Hepatocyte (in vitro differentiated cells): Measurements from ENCODE around the gene DUSP2. TPM values are rescaled to one million over a fixed set of nuclear protein-coding genes. Genes with fewer than 3 reads are reported as not detected.

Experiments used
- DNase-seq: peaks from one replicate; pipeline ENCODE4 v3.0.0-alpha.2; 2016; ENCODE audit warnings: low spot score
- H2AFZ ChIP-seq: fragments of 200-600 bp; sonication (generic); 2 replicates; pipeline ENCODE4 v1.6.0; 2016; ENCODE audit warnings: antibody characterized with exemption, mild to moderate bottlenecking
- H3K27ac ChIP-seq: fragments of 200-600 bp; sonication (generic); 2 replicates; pipeline ENCODE4 v1.5.1; 2016; ENCODE audit warnings: mild to moderate bottlenecking
- H3K27me3 ChIP-seq: fragments of 200-600 bp; sonication (generic); 2 replicates; pipeline ENCODE4 v1.6.1; 2016
- H3K36me3 ChIP-seq: fragments of 200-600 bp; sonication (generic); replicated peaks from 2 replicates; pipeline ENCODE4 v1.5.1; 2016; ENCODE audit warnings: low read depth; ENCODE audit not compliant: insufficient read depth
- H3K4me1 ChIP-seq: fragments of 200-600 bp; sonication (generic); 2 replicates; pipeline ENCODE4 v1.5.1; 2016; ENCODE audit warnings: mild to moderate bottlenecking, moderate library complexity; ENCODE audit not compliant: insufficient read depth
- H3K4me2 ChIP-seq: fragments of 200-600 bp; sonication (generic); 2 replicates; pipeline ENCODE4 v1.6.0; 2016
- H3K4me3 ChIP-seq: fragments of 200-600 bp; sonication (generic); 2 replicates; pipeline ENCODE4 v1.5.1; 2016; ENCODE audit warnings: mild to moderate bottlenecking
- H3K79me2 ChIP-seq: fragments of 200-600 bp; sonication (generic); 2 replicates; pipeline ENCODE4 v1.6.0; 2017; ENCODE audit warnings: mild to moderate bottlenecking
- H3K9me2 ChIP-seq: fragments of 200-600 bp; sonication (generic); replicated peaks from 2 replicates; pipeline ENCODE4 v1.6.0; 2017; ENCODE audit warnings: mild to moderate bottlenecking; ENCODE audit not compliant: insufficient read depth
- H3K9me3 ChIP-seq: fragments of 200-600 bp; sonication (generic); 2 replicates; pipeline ENCODE4 v1.5.1; 2016; ENCODE audit warnings: low read depth, mild to moderate bottlenecking
- H4K20me1 ChIP-seq: fragments of 200-600 bp; sonication (generic); 2 replicates; pipeline ENCODE4 v1.6.0; 2016; ENCODE audit warnings: mild to moderate bottlenecking; ENCODE audit not compliant: insufficient read depth, poor library complexity, severe bottlenecking
- CTCF ChIP-seq: fragments of 200-600 bp; sonication (generic); IDR thresholded peaks from 2 replicates; pipeline ENCODE4 v1.5.1; 2016; ENCODE audit warnings: antibody characterized with exemption, mild to moderate bottlenecking; ENCODE audit not compliant: poor library complexity
- EZH2 ChIP-seq: fragments of 200-600 bp; sonication (generic); IDR thresholded peaks from 2 replicates; pipeline ENCODE4 v1.6.1; 2016; ENCODE audit warnings: antibody characterized with exemption, mild to moderate bottlenecking, borderline replicate concordance
- EZH2phosphoT487 ChIP-seq: fragments of 200-600 bp; sonication (generic); IDR thresholded peaks from one replicate; pipeline ENCODE4 v1.6.1; 2018; ENCODE audit warnings: antibody characterized with exemption, mild to moderate bottlenecking, low read depth, moderate library complexity; ENCODE audit not compliant: unreplicated experiment, severe bottlenecking
- WGBS: methylation state at CpG from one replicate; pipeline ENCODE4 v1.1.6; 2016; ENCODE audit warnings: low lambda C conversion rate; ENCODE audit errors: missing lambda C conversion rate; 5-methylcytosine and 5-hydroxymethylcytosine counted together
- polyA plus RNA-seq: library from polyadenylated mRNA; unstranded; fragments of >200 nt; fragmentation: Nextera tagmentation; extraction: Ambion mirVana; gene quantifications from 2 replicates; pipeline ENCODE4 v1.2.1, GENCODE V29; 2016
- total RNA-seq: library from RNA; depleted of rRNA; stranded (reverse); fragments of >200 nt; gene quantifications from 2 replicates; pipeline ENCODE4 v1.2.3, GENCODE V29; 2014

DUSP2 gene
- total and polyA plus RNA-seq, 2 experiments from 2014 or later: 11.3 to 24.0 TPM

GRCh38 chr2:96120091-96120720, 25.0 kb downstream of the DUSP2 start:
- Histone ChIP-seq H3K4me1 (peaks cover 4% of the 10 kb centered on the region), H4K20me1 (no peaks in the 10 kb centered on the region), H3K9me2 (no peaks in the 10 kb centered on the region), H3K9me3 (no peaks in the 10 kb centered on the region), H3K27me3 (peaks cover 19% of the 10 kb centered on the region), H2AFZ (no peak overlapping the region), H3K27ac (no peak overlapping the region), H3K36me3 (no peaks in the 10 kb centered on the region), H3K4me3 (no peak overlapping the region), H3K4me2 (no peak overlapping the region), H3K79me2 (no peaks in the 10 kb centered on the region)
- 63% methylated on average over 9 of the region's 11 CpGs for WGBS
- TF ChIP-seq EZH2 (no peak), CTCF (no peak), EZH2phosphoT487 (no peak)
- no peak for DNase-seq

GRCh38 chr2:96119389-96119751, 25.9 kb downstream of the DUSP2 start:
- no peak overlapping the region for H2AFZ ChIP-seq
- H4K20me1 ChIP-seq: no peaks in the 10 kb centered on the region
- no peaks in the 10 kb centered on the region for H3K9me3 ChIP-seq
- H3K4me2 ChIP-seq: no peak overlapping the region
- H3K4me3 ChIP-seq: no peak overlapping the region
- H3K27ac ChIP-seq: no peak overlapping the region
- H3K27me3 ChIP-seq: peaks cover 19% of the 10 kb centered on the region
- H3K79me2 ChIP-seq: no peaks in the 10 kb centered on the region
- no peaks in the 10 kb centered on the region for H3K36me3 ChIP-seq
- 91% methylated on average over 5 of the region's 5 CpGs for WGBS
- no peaks in the 10 kb centered on the region for H3K9me2 ChIP-seq
- TF ChIP-seq EZH2phosphoT487: no peak
- no peak for TF ChIP-seq EZH2
- no peak for TF ChIP-seq CTCF
- H3K4me1 ChIP-seq: peaks cover 4% of the 10 kb centered on the region
- no peak for DNase-seq

- no peak for DNase-seq
- Histone ChIP-seq H3K27me3 (peaks cover 19% of the 10 kb centered on the region), H2AFZ (no peak overlapping the region), H3K9me2 (no peaks in the 10 kb centered on the region), H3K36me3 (no peaks in the 10 kb centered on the region), H3K79me2 (no peaks in the 10 kb centered on the region), H3K27ac (no peak overlapping the region), H3K9me3 (no peaks in the 10 kb centered on the region), H3K4me1 (peaks cover 4% of the 10 kb centered on the region), H3K4me3 (no peak overlapping the region), H3K4me2 (no peak overlapping the region), H4K20me1 (no peaks in the 10 kb centered on the region)
- 93% methylated on average over 13 of the region's 13 CpGs for WGBS
- no peak for TF ChIP-seq EZH2phosphoT487
- TF ChIP-seq EZH2: no peak
- TF ChIP-seq CTCF: no peak
These were observed 26.4 kb downstream of the DUSP2 start for GRCh38 chr2:96118698-96119388.
